ENCODE data around the gene BEND6. TPM values are rescaled to one million over a fixed set of nuclear protein-coding genes. Genes with fewer than 3 reads are reported as not detected.
A peak's percentile ranks its signal among the peaks of the same experiment; 100 is the strongest.

Gene BEND6
- total RNA-seq, 1 experiment from 2014 or later, result 1.8 TPM

GRCh38 chr6:57026001-57026400 lies 71.1 kb downstream of the BEND6 start:
- H3K4me1 Mint-ChIP-seq (ENCODE audit: low read depth, unreplicated experiment), result peaks cover 16% of the 10 kb centered on the region
- intact Hi-C loops (cut with micrococcal nuclease; ENCODE audit: unreplicated experiment), result loop anchor here (10.0 kb wide), 1 partner anchor 289 kb away; the partner anchor contains the start of gene PRIM2
- BruUV-seq (replicated peaks), result no TSS peak
- H3K4me3 Mint-ChIP-seq (ENCODE audit: low read depth, unreplicated experiment), result no peak overlapping the region
- no peaks in the 10 kb centered on the region for H3K9me3 Mint-ChIP-seq (ENCODE audit: low read depth, unreplicated experiment)
- H3K27me3 Mint-ChIP-seq (ENCODE audit: unreplicated experiment), result no peaks in the 10 kb centered on the region
- CTCF ChIA-PET, result no interaction called here
- TF ChIP-seq CTCF (IDR thresholded peaks at IDR 0.05; ENCODE audit: unreplicated experiment), result no peak
- no peak for DNase-seq
- no peak overlapping the region for H3K27ac Mint-ChIP-seq (ENCODE audit: unreplicated experiment)
- H3K36me3 Mint-ChIP-seq (ENCODE audit: insufficient read depth, unreplicated experiment), result no peaks in the 10 kb centered on the region

- intact Hi-C loops (cut with micrococcal nuclease; ENCODE audit: unreplicated experiment), result loop anchor here (10.0 kb wide), 1 partner anchor 288 kb away; the partner anchor contains the start of gene PRIM2
- no peak overlapping the region for H3K27ac Mint-ChIP-seq (ENCODE audit: unreplicated experiment)
- H3K4me3 Mint-ChIP-seq (ENCODE audit: low read depth, unreplicated experiment), result no peak overlapping the region
- TF ChIP-seq CTCF (IDR thresholded peaks at IDR 0.05; ENCODE audit: unreplicated experiment), result no peak
- no peaks in the 10 kb centered on the region for H3K27me3 Mint-ChIP-seq (ENCODE audit: unreplicated experiment)
- no peaks in the 10 kb centered on the region for H3K9me3 Mint-ChIP-seq (ENCODE audit: low read depth, unreplicated experiment)
- no TSS peak for BruUV-seq (replicated peaks)
- peaks cover 26% of the 10 kb centered on the region for H3K4me1 Mint-ChIP-seq (ENCODE audit: low read depth, unreplicated experiment)
- CTCF ChIA-PET, result no interaction called here
- H3K36me3 Mint-ChIP-seq (ENCODE audit: insufficient read depth, unreplicated experiment), result no peaks in the 10 kb centered on the region
- DNase-seq, result no peak
Measured at GRCh38 chr6:57027301-57027700, 72.4 kb downstream of the BEND6 start.

- peaks cover 26% of the 10 kb centered on the region for H3K4me1 Mint-ChIP-seq (ENCODE audit: low read depth, unreplicated experiment)
- no peak for TF ChIP-seq CTCF (IDR thresholded peaks at IDR 0.05; ENCODE audit: unreplicated experiment)
- H3K36me3 Mint-ChIP-seq (ENCODE audit: insufficient read depth, unreplicated experiment), result no peaks in the 10 kb centered on the region
- no peaks in the 10 kb centered on the region for H3K9me3 Mint-ChIP-seq (ENCODE audit: low read depth, unreplicated experiment)
- H3K27ac Mint-ChIP-seq (ENCODE audit: unreplicated experiment), result no peak overlapping the region
- intact Hi-C loops (cut with micrococcal nuclease; ENCODE audit: unreplicated experiment), result loop anchor here (10.0 kb wide), 1 partner anchor 286 kb away; the partner anchor contains the start of gene PRIM2
- peak; percentile 15 for DNase-seq
- CTCF ChIA-PET, result interaction anchor here (1.0 kb wide), 1 partner anchor 29 kb away, joined by 3 read pairs; no protein-coding TSS in a partner anchor
- no peak overlapping the region for H3K4me3 Mint-ChIP-seq (ENCODE audit: low read depth, unreplicated experiment)
- BruUV-seq (replicated peaks), result no TSS peak
- no peaks in the 10 kb centered on the region for H3K27me3 Mint-ChIP-seq (ENCODE audit: unreplicated experiment)
Measured at GRCh38 chr6:57029213-57029612, 74.3 kb downstream of the BEND6 start.

- no peak for DNase-seq
- H3K9me3 Mint-ChIP-seq (ENCODE audit: low read depth, unreplicated experiment), result no peaks in the 10 kb centered on the region
- H3K27ac Mint-ChIP-seq (ENCODE audit: unreplicated experiment), result no peak overlapping the region
- no peak for TF ChIP-seq CTCF (IDR thresholded peaks at IDR 0.05; ENCODE audit: unreplicated experiment)
- H3K27me3 Mint-ChIP-seq (ENCODE audit: unreplicated experiment), result no peaks in the 10 kb centered on the region
- no peaks in the 10 kb centered on the region for H3K36me3 Mint-ChIP-seq (ENCODE audit: insufficient read depth, unreplicated experiment)
- BruUV-seq (replicated peaks), result no TSS peak
- no peak overlapping the region for H3K4me3 Mint-ChIP-seq (ENCODE audit: low read depth, unreplicated experiment)
- intact Hi-C loops (cut with micrococcal nuclease; ENCODE audit: unreplicated experiment), result no loop called here
- H3K4me1 Mint-ChIP-seq (ENCODE audit: low read depth, unreplicated experiment), result peaks cover 24% of the 10 kb centered on the region
- CTCF ChIA-PET, result no interaction called here
Measured at GRCh38 chr6:57033228-57033627, 78.3 kb downstream of the BEND6 start.

All from Calu3 (cell line).